K562 (cell line): ENCODE results near the gene KMT5C. TPM values are rescaled to one million over a fixed set of nuclear protein-coding genes. Genes with fewer than 3 reads are reported as not detected.

Source experiments
- AFF1 ChIP-seq, 2 experiments: fragments of 450-650 bp; IDR thresholded peaks; 2 replicates each; pipeline ENCODE4 v1.6.1; 2018; ENCODE audit warnings: mild to moderate bottlenecking in 2 of 2, low read depth in 1 of 2; ENCODE audit not compliant: partially characterized antibody in 2 of 2
- ARID3B ChIP-seq: fragments of 250-450 bp; sonication (Bioruptor Pico); IDR thresholded peaks from 2 replicates; pipeline ENCODE4 v1.4.0; 2020; ENCODE audit warnings: borderline replicate concordance
- CBFB ChIP-seq: sonication (generic); formaldehyde crosslinking; IDR thresholded peaks from 2 replicates; pipeline ENCODE4 v1.4.0; 2020; ENCODE audit warnings: mild to moderate bottlenecking, missing genetic modification reagents
- EHMT2 ChIP-seq: fragments of 450-650 bp; IDR thresholded peaks from 2 replicates; pipeline ENCODE4 v1.6.1; 2018; ENCODE audit warnings: antibody characterized with exemption
- ESRRA ChIP-seq: fragments of 450-650 bp; IDR thresholded peaks from 2 replicates; pipeline ENCODE4 v1.6.1; 2014; ENCODE audit warnings: low read depth, mild to moderate bottlenecking, moderate library complexity, borderline replicate concordance
- HDAC1 ChIP-seq, 2 experiments: fragments of 450-650 bp; IDR thresholded peaks; 2 replicates each; pipeline ENCODE4 v1.6.1; 2016 to 2017; ENCODE audit warnings: inconsistent platforms in 1 of 2, mild to moderate bottlenecking in 1 of 2, moderate library complexity in 1 of 2
- HDAC6 ChIP-seq: IDR thresholded peaks from 2 replicates; pipeline ENCODE4 v1.6.1; 2012; ENCODE audit warnings: low read depth, mild to moderate bottlenecking, control low read depth, inconsistent platforms, low read length, moderate library complexity
- HMBOX1 ChIP-seq: sonication (generic); IDR thresholded peaks from 2 replicates; pipeline ENCODE4 v1.6.1; 2016
- HMG20A ChIP-seq: fragments of 450-650 bp; formaldehyde crosslinking; conservative IDR thresholded peaks from 2 replicates; pipeline ENCODE4 v1.4.0; 2020; ENCODE audit warnings: mild to moderate bottlenecking, mixed read lengths
- IRF2 ChIP-seq: sonication (generic); formaldehyde crosslinking; IDR thresholded peaks from 2 replicates; pipeline ENCODE4 v1.8.1; 2022; ENCODE audit warnings: mild to moderate bottlenecking, missing genetic modification reagents
- MED1 ChIP-seq: sonication (generic); formaldehyde crosslinking; IDR thresholded peaks from 2 replicates; pipeline ENCODE4 v1.8.1; 2023; ENCODE audit warnings: missing genetic modification reagents, borderline replicate concordance
- PPARD ChIP-seq: fragments of 250-450 bp; sonication (Bioruptor Pico); IDR thresholded peaks from 2 replicates; pipeline ENCODE4 v1.8.0; 2022; ENCODE audit warnings: inconsistent platforms, mild to moderate bottlenecking, moderate library complexity
- TAF1 ChIP-seq: IDR thresholded peaks from 2 replicates; pipeline ENCODE4 v1.6.1; 2011; ENCODE audit warnings: mild to moderate bottlenecking, low read length, moderate library complexity; ENCODE audit not compliant: insufficient read depth, control insufficient read depth, severe bottlenecking; ENCODE audit errors: extremely low read depth
- THRB ChIP-seq: fragments of 450-650 bp; formaldehyde crosslinking; conservative IDR thresholded peaks from 2 replicates; pipeline ENCODE4 v1.4.0; 2022; ENCODE audit warnings: mild to moderate bottlenecking, missing genetic modification characterization
- ZEB2 ChIP-seq: fragments of 450-650 bp; IDR thresholded peaks from 2 replicates; pipeline ENCODE4 v1.6.1; 2016
- ZMIZ1 ChIP-seq, 2 experiments: fragments of 150-350 bp in 1 of 2; IDR thresholded peaks; 2 replicates each; pipeline ENCODE4 v1.6.1; 2012 to 2016; ENCODE audit warnings: low read depth in 2 of 2, low read length in 2 of 2, mild to moderate bottlenecking in 1 of 2, moderate library complexity in 1 of 2
- polyA plus RNA-seq, 8 experiments: library from polyadenylated mRNA; depleted of rRNA in 4 of 8; stranded (reverse) in 5 of 8; unstranded in 3 of 8; fragments of >200 nt; fragmentation: Nextera tagmentation in 2 of 8; fragmentation: Illumina TruSeq in 1 of 8; extraction: Ambion mirVana in 2 of 8; extraction: Trizol in 1 of 8; gene quantifications; 2 replicates each; pipeline versions ENCODE4 v1.2.1 to v1.2.3, GENCODE V29; 2011 to 2014; ENCODE audit warnings: inconsistent platforms in 1 of 8, missing spikeins in 1 of 8
- total RNA-seq, 7 experiments: library from RNA; depleted of rRNA in 6 of 7; stranded (reverse); fragments of >200 nt in 6 of 7; fragmentation: Illumina TruSeq in 2 of 7; extraction: Trizol in 2 of 7; gene quantifications; 2 replicates each; pipeline versions ENCODE4 v1.2.1 to v1.2.3, GENCODE V29; 2011 to 2021; ENCODE audit warnings: low replicate concordance in 1 of 7

Gene KMT5C
- total and polyA plus RNA-seq, 9 of the 15 experiments (the other 6 are each of a cell fraction or from before 2014, with no cell fraction given): 0.15 to 53.5 (median 16.6) TPM

- no peak for TF ChIP-seq AFF1 (IDR thresholded peaks at IDR 0.05; ENCODE audit: low read depth in 1 of 2, partially characterized antibody in 2 of 2)
- no peak for TF ChIP-seq MED1 (CRISPR knock-in tag)
- TF ChIP-seq CBFB (CRISPR knock-in tag): no peak
- TF ChIP-seq IRF2 (CRISPR knock-in tag): no peak
- no peak for TF ChIP-seq HMG20A (CRISPR knock-in tag)
- no peak for TF ChIP-seq EHMT2
- no peak for TF ChIP-seq ZEB2
- no peak for TF ChIP-seq ZMIZ1 (IDR thresholded peaks at IDR 0.05; ENCODE audit: low read depth in 2 of 2, low read length in 2 of 2)
- no peak for TF ChIP-seq TAF1
- no peak for TF ChIP-seq HMBOX1
- TF ChIP-seq ARID3B (CRISPR knock-in tag): no peak
- no peak for TF ChIP-seq ESRRA
- no peak for TF ChIP-seq THRB
- TF ChIP-seq HDAC6: no peak
- TF ChIP-seq HDAC1 (IDR thresholded peaks at IDR 0.05): peak in 1 of 2 experiments; percentile 18; a peak in 1 of 4 replicates
- TF ChIP-seq PPARD: no peak
Measured at GRCh38 chr19:55340784-55341147, 1.1 kb downstream of the KMT5C start (continued).
